PC-3 (cell line): ENCODE measurements around the gene LTB. TPM values are rescaled to one million over a fixed set of nuclear protein-coding genes. Genes with fewer than 3 reads are reported as not detected.

Experiments
- ATAC-seq: fragments of 200-7000 bp; cut with Tn5 transposase; 2 replicates; pipeline ENCODE4 v1.9.1; 2020; ENCODE audit warnings: mild to moderate bottlenecking, moderate library complexity
- BruUV-seq: library from RNA; stranded (reverse); fragments of 400-500 nt; replicated peaks from 2 replicates; lab custom pipeline; 2021; lab: Mats Ljungman, UMichigan
- CTCF ChIA-PET: fragments of 300-600 bp; sonication (Branson Sonifier 250); formaldehyde crosslinking; loops from one replicate; lab custom pipeline; 2022; ENCODE audit warnings: antibody characterized with exemption; lab: Charles Lee
- POLR2A ChIA-PET: fragments of 300-600 bp; sonication (Branson Sonifier 250); formaldehyde crosslinking; loops from one replicate; lab custom pipeline; 2022; ENCODE audit warnings: antibody characterized with exemption; ENCODE audit not compliant: unreplicated experiment; lab: Charles Lee
- DNase-seq: peaks from one replicate; pipeline ENCODE4 v3.0.0-alpha.2; 2015
- H2AFZ ChIP-seq: fragments of 300-600 bp; sonication (generic); 2 replicates; pipeline ENCODE4 v1.6.0; 2016; ENCODE audit warnings: antibody characterized with exemption, low read length
- H3F3A ChIP-seq: fragments of 300-600 bp; sonication (generic); one replicate; pipeline ENCODE4 v1.6.0; 2017; ENCODE audit warnings: antibody characterized with exemption, low read length, control low read depth, mild to moderate bottlenecking; ENCODE audit not compliant: unreplicated experiment
- H3K27ac ChIP-seq: fragments of 300-600 bp; sonication (generic); 2 replicates; pipeline ENCODE4 v1.5.1; 2016; ENCODE audit warnings: mild to moderate bottlenecking, low read length
- H3K27me3 ChIP-seq: fragments of 300-600 bp; sonication (generic); 2 replicates; pipeline ENCODE4 v1.6.1; 2016; ENCODE audit warnings: low read length, mixed read lengths
- H3K36me3 ChIP-seq: fragments of 300-600 bp; sonication (generic); 2 replicates; pipeline ENCODE4 v1.6.1; 2016; ENCODE audit warnings: low read depth, mixed run types, low read length, mixed read lengths
- H3K4me1 ChIP-seq: fragments of 300-600 bp; sonication (generic); 2 replicates; pipeline ENCODE4 v1.5.1; 2016; ENCODE audit warnings: low read length; ENCODE audit not compliant: insufficient read depth
- H3K4me2 ChIP-seq: fragments of 300-600 bp; sonication (generic); 2 replicates; pipeline ENCODE4 v1.6.0; 2016; ENCODE audit warnings: low read length
- H3K4me3 ChIP-seq: fragments of 300-600 bp; sonication (generic); 2 replicates; pipeline ENCODE4 v1.5.1; 2016; ENCODE audit warnings: mild to moderate bottlenecking, low read length, mixed read lengths
- H3K79me2 ChIP-seq: fragments of 300-600 bp; sonication (generic); 2 replicates; pipeline ENCODE4 v1.6.1; 2017; ENCODE audit warnings: low read length, mixed read lengths
- H3K9ac ChIP-seq: fragments of 300-600 bp; sonication (generic); 2 replicates; pipeline ENCODE4 v1.6.0; 2016; ENCODE audit warnings: mild to moderate bottlenecking, low read length
- H3K9me2 ChIP-seq: fragments of 300-600 bp; sonication (generic); replicated peaks from 2 replicates; pipeline ENCODE4 v1.6.1; 2016; ENCODE audit warnings: mixed run types, low read length, mixed read lengths
- H3K9me3 ChIP-seq: fragments of 300-600 bp; sonication (generic); 2 replicates; pipeline ENCODE4 v1.6.1; 2016; ENCODE audit warnings: low read length, mixed read lengths
- H4K20me1 ChIP-seq: fragments of 300-600 bp; sonication (generic); 2 replicates; pipeline ENCODE4 v1.6.1; 2016; ENCODE audit warnings: low read length, mixed read lengths
- EZH2 ChIP-seq: fragments of 300-600 bp; sonication (generic); IDR thresholded peaks from one replicate; pipeline ENCODE4 v1.6.1; 2017; ENCODE audit warnings: antibody characterized with exemption, mild to moderate bottlenecking, low read length; ENCODE audit not compliant: unreplicated experiment
- EZH2phosphoT487 ChIP-seq: fragments of 300-600 bp; sonication (generic); IDR thresholded peaks from 2 replicates; pipeline ENCODE4 v1.6.1; 2018; ENCODE audit warnings: mild to moderate bottlenecking, antibody characterized with exemption, low read length, borderline replicate concordance
- intact Hi-C: fragments of 100-400 bp; cut with micrococcal nuclease; formaldehyde crosslinking; loops from 2 replicates; pipeline ENCODE4 v1.9.0; 2023
- total RNA-seq: library from RNA; depleted of rRNA; stranded (reverse); fragments of >200 nt; gene quantifications from 2 replicates; pipeline ENCODE4 v1.2.3, GENCODE V29; 2014
- TF ChIP-seq, protein P1 (sequence below): fragments of 300-600 bp; sonication (generic); conservative IDR thresholded peaks from 2 replicates; pipeline ENCODE4 v1.5.1; 2017; ENCODE audit warnings: antibody characterized with exemption, low read depth, mild to moderate bottlenecking, low read length

Gene LTB
- total RNA-seq, 1 experiment from 2014 or later, result 1.5 TPM

DNA sequence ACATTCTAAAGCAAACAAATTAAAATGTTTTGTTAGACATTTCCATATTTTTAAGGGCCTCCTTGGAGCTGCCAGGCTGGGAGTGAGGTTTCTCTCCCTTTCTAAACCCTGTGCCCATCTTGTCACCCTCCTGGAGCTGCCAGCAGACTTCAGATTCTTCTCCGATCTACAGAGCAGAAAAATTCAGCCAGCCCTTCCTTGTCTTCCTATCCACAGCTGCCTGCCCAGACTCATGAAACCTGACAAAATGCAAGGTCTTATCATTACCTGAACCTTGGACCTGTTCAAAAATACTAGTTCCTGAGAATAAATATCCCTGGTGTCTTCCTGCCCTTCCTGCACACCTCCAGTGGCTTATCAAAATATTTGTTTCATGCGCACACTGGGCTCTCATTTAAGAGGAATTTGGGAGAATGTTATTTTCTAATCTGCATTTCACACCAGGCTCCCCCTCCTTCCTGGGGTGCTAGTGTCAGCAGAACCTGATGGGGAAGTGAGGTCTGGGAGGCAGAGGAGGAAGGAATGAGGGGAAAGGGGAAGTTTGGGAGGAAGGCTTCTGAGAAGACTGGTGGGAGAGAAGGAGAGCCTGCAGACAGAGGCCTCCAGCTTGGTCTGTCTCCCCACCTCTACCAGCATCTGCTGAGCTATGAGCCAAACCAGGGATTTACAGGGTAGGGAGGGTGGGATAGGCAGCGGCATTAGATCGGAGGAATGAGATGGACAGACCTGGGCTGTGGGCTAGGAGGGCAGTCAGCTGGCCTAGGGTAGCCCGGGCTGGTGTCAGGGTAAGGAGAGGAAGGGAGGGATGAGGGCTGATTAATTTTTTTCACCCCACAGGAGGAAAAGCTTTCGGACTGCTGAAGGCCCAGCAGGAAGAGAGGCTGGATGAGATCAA is 32.7 kb upstream of the LTB start, which contains the start of gene AIF1:
AIF1 (plus strand) TSS at position 551 of the 895 bp plus-strand sequence; CDS start at position 647, 96 bp downstream.
- BruUV-seq, result no TSS peak
- no peak within 1 kb of the TSS for H3K4me2 ChIP-seq
- no peak for DNase-seq
- H3K27me3 ChIP-seq, result no peaks in the 10 kb centered on the region
- 0 out of 2 replicates have a peak, but pooled peaks cover 3% of the 10 kb centered on the region for H3K4me1 ChIP-seq
- H3F3A ChIP-seq, result no peaks in the 10 kb centered on the region
- ATAC-seq, result peak; percentile 42; the same call in 1 of the 2 replicates
- ChIA-PET POLR2A (no interaction called here), CTCF (no interaction called here)
- no peaks in the 10 kb centered on the region for H3K9me2 ChIP-seq
- no peaks in the 10 kb centered on the region for H3K36me3 ChIP-seq
- H3K4me3 ChIP-seq, result no peak within 1 kb of the TSS
- H3K79me2 ChIP-seq, result no peaks in the 10 kb centered on the region
- H3K9me3 ChIP-seq, result no peaks in the 10 kb centered on the region
- TF ChIP-seq EZH2 (no peak), EZH2phosphoT487 (no peak)
- TF ChIP-seq, protein P1, sequence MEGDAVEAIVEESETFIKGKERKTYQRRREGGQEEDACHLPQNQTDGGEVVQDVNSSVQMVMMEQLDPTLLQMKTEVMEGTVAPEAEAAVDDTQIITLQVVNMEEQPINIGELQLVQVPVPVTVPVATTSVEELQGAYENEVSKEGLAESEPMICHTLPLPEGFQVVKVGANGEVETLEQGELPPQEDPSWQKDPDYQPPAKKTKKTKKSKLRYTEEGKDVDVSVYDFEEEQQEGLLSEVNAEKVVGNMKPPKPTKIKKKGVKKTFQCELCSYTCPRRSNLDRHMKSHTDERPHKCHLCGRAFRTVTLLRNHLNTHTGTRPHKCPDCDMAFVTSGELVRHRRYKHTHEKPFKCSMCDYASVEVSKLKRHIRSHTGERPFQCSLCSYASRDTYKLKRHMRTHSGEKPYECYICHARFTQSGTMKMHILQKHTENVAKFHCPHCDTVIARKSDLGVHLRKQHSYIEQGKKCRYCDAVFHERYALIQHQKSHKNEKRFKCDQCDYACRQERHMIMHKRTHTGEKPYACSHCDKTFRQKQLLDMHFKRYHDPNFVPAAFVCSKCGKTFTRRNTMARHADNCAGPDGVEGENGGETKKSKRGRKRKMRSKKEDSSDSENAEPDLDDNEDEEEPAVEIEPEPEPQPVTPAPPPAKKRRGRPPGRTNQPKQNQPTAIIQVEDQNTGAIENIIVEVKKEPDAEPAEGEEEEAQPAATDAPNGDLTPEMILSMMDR, result no peak
- H4K20me1 ChIP-seq, result no peaks in the 10 kb centered on the region
- intact Hi-C loops, result no loop called here
- H3K9ac ChIP-seq, result no peak within 1 kb of the TSS
- H3K27ac ChIP-seq, result no peak within 1 kb of the TSS
- H2AFZ ChIP-seq, result no peak within 1 kb of the TSS

DNA sequence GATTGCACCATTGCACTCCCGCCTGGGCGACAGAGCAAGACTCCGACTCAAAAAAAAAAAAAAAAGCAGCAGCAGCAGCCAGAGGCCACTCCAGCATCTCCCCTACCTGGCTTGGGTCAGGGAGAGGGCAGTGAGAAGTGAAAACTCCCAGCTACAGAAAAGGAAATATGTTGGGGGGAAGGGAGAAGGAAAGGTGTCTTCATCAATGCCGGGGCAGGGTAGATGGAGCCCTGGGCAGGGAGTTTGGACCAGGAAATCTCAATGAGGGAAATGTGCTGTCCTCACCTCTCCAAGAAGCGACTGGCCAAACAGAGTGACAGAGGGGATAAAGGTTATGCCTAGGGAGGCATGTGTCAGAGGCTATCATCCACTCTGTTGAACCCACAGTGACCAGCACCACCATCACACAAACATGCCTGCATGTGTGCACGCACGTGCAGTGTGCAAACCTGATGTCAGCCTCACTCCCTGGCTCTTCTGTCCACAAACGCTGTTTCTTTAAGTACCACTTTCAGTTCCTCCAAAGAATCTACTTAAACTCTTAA is 31.9 kb upstream of the LTB start:
- no peak for DNase-seq
- H3K4me1 ChIP-seq, result no peaks in the 10 kb centered on the region
- no peak overlapping the region for H3K9ac ChIP-seq
- no TSS peak for BruUV-seq
- H2AFZ ChIP-seq, result no peak overlapping the region
- H3K79me2 ChIP-seq, result no peaks in the 10 kb centered on the region
- H3K9me2 ChIP-seq, result no peaks in the 10 kb centered on the region
- H3F3A ChIP-seq, result no peaks in the 10 kb centered on the region
- H3K9me3 ChIP-seq, result no peaks in the 10 kb centered on the region
- ATAC-seq, result peak; percentile 15; the same call in 1 of the 2 replicates
- ChIA-PET CTCF (no interaction called here), POLR2A (no interaction called here)
- TF ChIP-seq EZH2phosphoT487, result no peak
- H4K20me1 ChIP-seq, result no peaks in the 10 kb centered on the region
- no peak overlapping the region for H3K4me2 ChIP-seq
- no peaks in the 10 kb centered on the region for H3K36me3 ChIP-seq
- intact Hi-C loops, result no loop called here
- H3K27ac ChIP-seq, result no peak overlapping the region
- H3K27me3 ChIP-seq, result no peaks in the 10 kb centered on the region
- H3K4me3 ChIP-seq, result no peak overlapping the region

DNA sequence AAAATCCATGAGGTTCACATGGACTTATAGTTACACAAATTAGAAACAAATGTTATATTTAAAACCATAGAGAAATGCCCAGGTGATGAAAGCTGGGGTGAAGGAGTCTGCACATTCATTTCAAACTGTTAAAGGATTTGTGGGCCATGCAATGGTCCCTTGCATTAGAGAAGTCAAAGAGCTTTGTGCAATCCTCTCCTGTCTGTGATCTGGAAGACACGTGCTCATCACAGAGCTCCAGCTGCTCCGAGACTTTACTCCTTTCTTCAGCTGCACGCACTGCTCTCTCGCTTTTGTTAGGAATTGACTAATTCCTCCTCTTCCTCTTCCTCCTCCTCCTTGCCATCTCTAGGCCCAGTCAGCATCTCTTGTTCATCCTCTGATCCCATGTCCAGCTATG is 28.7 kb upstream of the LTB start:
- ATAC-seq (no peak), DNase-seq (no peak)
- Histone ChIP-seq H3K9me2 (no peaks in the 10 kb centered on the region), H3K36me3 (no peaks in the 10 kb centered on the region), H3K4me1 (no peaks in the 10 kb centered on the region), H3K4me3 (no peak overlapping the region), H3K27ac (no peak overlapping the region), H2AFZ (no peak overlapping the region), H3K79me2 (no peaks in the 10 kb centered on the region), H3F3A (no peaks in the 10 kb centered on the region), H3K9me3 (no peaks in the 10 kb centered on the region), H3K4me2 (no peak overlapping the region), H4K20me1 (no peaks in the 10 kb centered on the region), H3K27me3 (no peaks in the 10 kb centered on the region), H3K9ac (no peak overlapping the region)
- TF ChIP-seq, protein P1, result no peak
- CTCF ChIA-PET, result no interaction called here
- POLR2A ChIA-PET, result no interaction called here
- intact Hi-C loops, result no loop called here
- BruUV-seq, result no TSS peak
